ENCODE results near the gene ABCB11. TPM values are rescaled to one million over a fixed set of nuclear protein-coding genes. Genes with fewer than 3 reads are reported as not detected.

Gene ABCB11
- total and polyA plus RNA-seq, 11 donors, result 0.05 to 0.10 (median 0.09) TPM; not detected in 6

GRCh38 chr2:168903888-168904287 lies 127.2 kb downstream of the ABCB11 start:
- H3K4me1 ChIP-seq, result no peaks in the 10 kb centered on the region
- 89 to 96% (median 91%) methylated on average over 2 of the region's 2 CpGs for WGBS, 4 donors
- peaks cover 0 to 5% (median 0%) of the 10 kb centered on the region in 9 donors for H3K27me3 ChIP-seq
- H3K4me3 ChIP-seq, result no peak overlapping the region
- no peaks in the 10 kb centered on the region for H3K9me3 ChIP-seq
- ATAC-seq (no peak), DNase-seq (no peak)
- TF ChIP-seq CTCF (IDR thresholded peaks at IDR 0.05) (no peak), POLR2A (IDR thresholded peaks at IDR 0.05) (no peak)
- H3K36me3 ChIP-seq, result no peaks in the 10 kb centered on the region
- intact Hi-C loops (cut with DNase I), result no loop called here
- no peak overlapping the region for H3K27ac ChIP-seq

- DNase-seq, result no peak
- no peaks in the 10 kb centered on the region for H3K4me1 ChIP-seq
- H3K4me3 ChIP-seq, result no peak within 1 kb of the TSS
- TF ChIP-seq POLR2A (IDR thresholded peaks at IDR 0.05) (no peak), CTCF (IDR thresholded peaks at IDR 0.05) (no peak)
- H3K27ac ChIP-seq, result no peak within 1 kb of the TSS
- H3K27me3 ChIP-seq, result peaks cover 0 to 5% (median 0%) of the 10 kb centered on the region in 9 donors
- WGBS, 4 donors, result 73 to 85% (median 80%) methylated on average over 5 of the region's 5 CpGs
- no peaks in the 10 kb centered on the region for H3K9me3 ChIP-seq
- ATAC-seq, result no peak
- no peaks in the 10 kb centered on the region for H3K36me3 ChIP-seq
- intact Hi-C loops (cut with DNase I), result no loop called here
Measured at GRCh38 chr2:168901003-168901402, 130.1 kb downstream of the ABCB11 start, which contains the start of gene G6PC2. Gene G6PC2 (plus strand): TSS chr2:168901291. CDS start chr2:168901332, 41 bp downstream.

DNA sequence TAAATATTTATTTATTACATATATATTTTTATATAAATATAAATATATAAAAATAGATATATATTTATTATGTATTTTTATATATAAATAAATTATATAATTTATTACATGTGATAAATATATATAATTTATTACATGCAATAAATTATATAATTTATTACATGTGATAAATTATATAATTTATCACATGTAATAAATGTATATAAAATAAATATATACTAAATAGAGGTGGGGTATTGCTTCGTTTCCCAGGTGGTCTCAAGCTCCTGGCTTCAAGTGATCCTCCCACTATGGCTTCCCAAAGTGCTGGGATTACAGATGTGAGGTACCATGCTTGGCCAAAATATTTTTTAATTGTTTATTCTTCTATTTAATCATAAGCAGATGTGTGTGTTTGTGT lies 133.7 kb downstream of the ABCB11 start:
- intact Hi-C loops (cut with DNase I), result no loop called here
- no peak for DNase-seq
- H3K4me3 ChIP-seq, result no peak overlapping the region
- H3K36me3 ChIP-seq, result no peaks in the 10 kb centered on the region
- no peak for ATAC-seq
- no peaks in the 10 kb centered on the region for H3K9me3 ChIP-seq
- TF ChIP-seq POLR2A (IDR thresholded peaks at IDR 0.05), result no peak
- no peak for TF ChIP-seq CTCF (IDR thresholded peaks at IDR 0.05)
- WGBS, 4 donors, result 84 to 93% (median 90%) methylated on average over 1 of the region's 1 CpG
- peaks cover 0 to 5% (median 0%) of the 10 kb centered on the region in 9 donors for H3K27me3 ChIP-seq
- H3K4me1 ChIP-seq, result no peaks in the 10 kb centered on the region
- no peak overlapping the region for H3K27ac ChIP-seq

- H3K9me3 ChIP-seq, result no peaks in the 10 kb centered on the region
- H3K27ac ChIP-seq, result no peak overlapping the region
- 53 to 84% (median 63%) methylated on average over 4 of the region's 4 CpGs for WGBS, 4 donors
- no peaks in the 10 kb centered on the region for H3K4me1 ChIP-seq
- H3K27me3 ChIP-seq, result peaks cover 0 to 2% (median 0%) of the 10 kb centered on the region in 9 donors
- ATAC-seq (no peak), DNase-seq (no peak)
- no peak for TF ChIP-seq CTCF (IDR thresholded peaks at IDR 0.05)
- TF ChIP-seq POLR2A (IDR thresholded peaks at IDR 0.05), result no peak
- intact Hi-C loops (cut with DNase I), result no loop called here
- H3K4me3 ChIP-seq, result no peak overlapping the region
- no peaks in the 10 kb centered on the region for H3K36me3 ChIP-seq
Measured at GRCh38 chr2:168896783-168897182, 134.3 kb downstream of the ABCB11 start.
